GM21526 (cell line): ENCODE results near the gene ACTN1.
A peak's percentile ranks its signal among the peaks of the same experiment; 100 is the strongest.

Experiments
- ATAC-seq: cut with Tn5 transposase; IDR thresholded peaks from one replicate; pipeline ENCODE4 v1.9.1; 2021; ENCODE audit warnings: moderate library complexity; ENCODE audit not compliant: unreplicated experiment, low FRiP score

ACTN1 gene

DNA sequence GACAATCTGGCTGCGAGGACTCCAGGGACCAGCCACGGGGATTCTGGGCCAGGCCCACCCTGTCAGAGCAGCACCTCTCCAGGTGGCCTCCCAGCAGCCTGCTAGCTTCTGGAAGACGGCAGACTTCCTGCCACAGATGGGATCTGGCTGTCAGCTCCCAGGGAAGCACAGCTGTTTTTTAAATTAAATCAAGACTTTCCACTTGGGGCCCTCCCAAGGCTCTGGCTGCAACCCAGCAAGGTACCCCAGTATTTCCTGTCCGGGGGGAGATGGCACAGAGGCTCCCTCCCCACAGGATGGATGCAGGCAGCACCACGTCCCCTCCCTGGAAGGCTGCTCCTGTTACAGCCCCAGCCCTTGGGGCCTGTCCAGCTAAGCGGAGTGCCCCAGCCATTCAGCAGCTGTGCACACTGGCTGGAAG lies 56.9 kb downstream of the ACTN1 start:
- no peak for ATAC-seq

DNA sequence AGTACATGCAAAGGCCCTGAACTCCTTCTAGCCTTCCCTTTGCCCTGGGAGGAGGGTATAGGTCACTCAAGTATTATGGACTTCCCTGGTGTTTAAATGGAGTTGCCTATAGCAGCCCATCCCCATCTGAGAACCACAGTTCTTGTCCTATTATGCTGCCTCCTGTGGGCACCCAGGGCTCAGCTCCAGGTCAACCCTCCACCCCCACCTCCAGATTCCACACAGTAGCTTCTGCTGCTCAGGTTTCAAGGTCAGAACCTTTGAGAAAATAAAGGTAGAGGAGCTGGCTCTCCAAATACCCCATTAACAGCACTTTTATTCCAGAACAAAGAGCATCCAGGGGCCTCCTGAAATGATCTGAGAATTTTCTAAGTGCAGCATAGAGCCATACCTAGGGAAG lies 57.4 kb downstream of the ACTN1 start:
- ATAC-seq: no peak

DNA sequence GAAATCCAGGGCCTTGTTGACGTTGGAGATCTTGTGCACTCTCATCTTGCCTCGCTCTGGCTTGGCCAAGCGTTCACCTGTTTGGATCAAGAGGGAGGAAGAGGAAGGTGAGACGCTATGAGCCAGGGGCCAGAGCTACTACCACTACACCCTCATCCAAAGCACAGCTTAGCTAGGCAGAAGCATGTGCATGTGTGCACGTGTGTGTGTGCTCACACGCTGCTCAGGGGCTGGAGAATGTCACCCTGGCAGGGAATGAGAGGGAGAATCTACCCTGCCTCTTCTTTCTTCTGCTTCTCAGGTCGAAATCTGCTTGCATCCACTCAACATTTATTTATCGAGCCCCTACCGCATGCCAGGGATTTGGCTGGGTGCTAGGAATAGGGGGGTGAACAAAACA lies 58.1 kb downstream of the ACTN1 start:
- no peak for ATAC-seq

DNA sequence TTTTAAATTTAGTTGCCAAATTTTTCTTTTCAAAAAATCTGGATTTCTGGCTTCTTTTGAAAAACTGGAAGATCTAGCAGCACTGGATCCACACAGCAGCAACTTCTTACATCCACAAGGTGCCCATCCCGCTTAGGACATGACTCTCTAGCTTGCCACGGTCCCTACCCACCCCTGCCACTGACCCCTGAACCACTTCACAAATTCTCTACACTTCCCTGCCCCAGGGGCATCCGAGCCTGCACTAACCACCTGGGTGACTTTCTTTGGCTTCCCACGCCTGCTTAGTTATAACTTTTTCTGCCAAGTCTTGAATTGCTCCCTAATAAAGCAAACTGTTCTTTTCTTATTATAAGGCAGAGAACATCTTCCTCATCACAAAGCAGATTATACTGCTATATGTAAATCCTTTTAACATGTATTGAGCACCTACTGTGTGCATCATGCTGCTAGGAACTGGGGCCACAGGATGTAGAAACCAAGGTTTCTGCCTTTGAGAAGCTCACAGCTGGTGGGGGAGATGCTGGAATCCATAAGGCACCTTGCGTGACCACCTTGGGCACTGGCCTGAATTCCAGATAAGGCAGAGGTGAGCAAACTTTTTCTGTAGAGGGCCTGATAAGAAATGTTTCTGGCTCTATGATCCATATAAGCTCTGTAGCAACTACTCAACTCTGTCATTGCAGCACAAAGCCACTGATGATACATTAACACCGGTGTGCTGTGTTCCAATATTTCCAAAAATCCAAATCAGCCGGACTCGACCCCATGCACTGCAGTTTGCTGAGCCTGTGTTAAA lies 59.8 kb downstream of the ACTN1 start:
- ATAC-seq: no peak

DNA sequence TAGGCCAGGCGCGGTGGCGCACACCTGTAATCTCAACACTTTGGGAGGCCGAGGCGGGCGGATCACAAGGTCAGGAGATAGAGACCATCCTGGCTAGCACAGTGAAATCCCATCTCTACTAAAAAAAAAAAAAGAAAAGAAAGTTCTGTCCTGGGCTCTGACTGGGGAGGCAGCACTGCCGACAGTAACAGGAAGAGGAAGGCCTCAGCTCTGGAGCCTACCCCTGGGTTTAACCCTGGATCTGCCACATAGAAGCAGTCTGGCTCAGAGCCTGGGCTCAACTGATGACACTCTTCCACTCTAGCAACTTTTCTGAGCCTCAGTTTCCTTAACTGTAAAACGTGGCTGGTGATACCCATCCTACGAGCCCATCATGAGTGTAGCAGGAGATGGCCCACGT lies 60.5 kb downstream of the ACTN1 start:
- no peak for ATAC-seq

DNA sequence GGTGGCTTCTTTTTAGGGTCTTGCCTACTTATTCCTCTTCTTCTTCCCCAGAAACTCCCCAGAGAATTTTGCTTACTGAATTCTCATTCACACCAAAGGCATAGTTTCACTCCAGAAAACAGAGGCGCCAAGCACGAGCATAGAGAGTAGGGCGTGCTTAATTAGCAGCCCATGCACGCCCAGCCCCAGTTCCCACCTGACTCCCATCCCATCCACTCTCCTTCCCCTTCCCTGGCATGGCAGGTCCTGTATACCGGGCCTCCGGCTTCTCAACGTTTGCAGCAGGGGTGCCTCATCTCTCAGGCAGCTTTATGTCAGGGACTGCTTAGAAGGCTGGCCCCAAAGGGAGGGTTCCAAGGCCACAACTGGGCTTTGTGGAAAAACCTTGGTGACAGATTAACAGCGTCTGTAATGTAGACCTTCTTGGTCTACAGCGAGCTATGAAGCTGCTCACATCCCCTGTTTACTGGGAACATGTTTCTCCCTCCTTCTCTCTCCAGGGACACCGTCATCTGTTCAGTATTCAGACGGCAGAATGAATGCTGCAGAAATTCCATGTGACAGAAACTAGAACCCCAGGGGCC lies 62.7 kb downstream of the ACTN1 start:
- ATAC-seq: no peak

DNA sequence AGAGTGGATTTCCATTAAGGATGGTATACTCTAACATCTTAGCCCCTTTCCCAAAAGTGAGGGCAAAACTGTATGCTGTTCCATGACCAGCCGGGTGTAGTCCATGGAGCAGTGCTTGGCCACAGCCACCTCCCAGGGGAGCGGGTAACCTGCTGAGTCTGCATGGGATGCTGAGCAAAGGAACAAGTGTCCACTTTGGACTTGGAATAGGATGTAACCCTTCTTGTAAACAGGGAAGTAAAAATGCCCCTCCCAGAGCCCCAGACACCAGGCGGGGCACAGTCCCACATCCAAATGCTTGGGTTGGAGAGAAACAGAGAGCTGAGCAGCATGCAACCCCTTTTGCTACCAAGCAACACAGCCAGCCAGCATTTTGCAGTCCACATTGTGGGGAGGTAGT lies 65.6 kb downstream of the ACTN1 start:
- ATAC-seq: no peak

DNA sequence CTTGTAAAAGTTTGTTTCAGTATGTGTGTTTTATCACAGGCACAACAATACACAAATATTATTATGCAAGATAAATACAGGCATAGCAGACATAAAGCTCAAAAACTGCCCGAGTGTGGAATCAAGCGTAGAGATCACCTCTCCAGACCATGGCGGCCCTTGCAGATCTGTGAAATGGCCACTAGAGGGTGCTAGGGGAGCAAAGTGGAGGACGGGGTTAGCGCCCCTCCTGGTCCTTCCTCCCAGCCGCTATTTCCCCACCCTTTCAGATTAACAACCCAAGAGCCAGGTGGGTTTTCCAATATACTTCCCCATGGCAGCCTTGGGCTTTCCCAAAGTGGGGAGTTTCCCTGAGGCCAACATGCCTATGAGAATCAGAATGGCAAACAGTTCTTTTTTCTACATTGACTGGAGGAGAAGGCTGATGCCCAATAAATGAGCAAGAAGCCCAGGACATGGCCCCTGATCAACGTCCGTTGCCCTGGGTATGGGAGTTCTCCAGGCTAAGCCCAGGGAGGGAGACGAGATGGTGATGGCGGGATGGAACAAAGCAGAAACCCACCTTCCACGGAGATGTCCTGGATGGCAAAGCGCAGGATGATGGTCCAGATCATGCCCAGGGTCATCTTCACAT lies 67.4 kb downstream of the ACTN1 start:
- peak; percentile 66 for ATAC-seq

DNA sequence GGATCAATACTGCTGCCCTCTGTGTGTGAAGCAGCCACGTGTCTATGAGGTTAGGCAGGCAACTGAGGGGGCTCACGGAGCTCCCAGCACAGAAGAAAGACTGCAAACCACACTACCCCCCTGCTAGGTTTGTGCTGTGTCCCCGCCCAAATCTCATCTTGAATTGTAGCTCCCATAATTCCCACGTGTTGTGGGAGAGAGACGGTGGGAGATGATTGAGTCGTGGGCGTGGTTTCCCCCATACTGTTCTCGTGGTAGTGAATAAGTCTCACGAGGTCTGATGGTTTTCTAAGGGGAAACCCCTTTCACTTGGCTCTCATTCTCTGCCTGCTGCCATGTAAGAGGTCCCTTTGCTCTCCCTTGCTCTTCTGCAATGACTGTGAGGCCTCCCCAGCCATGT lies 68.6 kb downstream of the ACTN1 start:
- no peak for ATAC-seq

DNA sequence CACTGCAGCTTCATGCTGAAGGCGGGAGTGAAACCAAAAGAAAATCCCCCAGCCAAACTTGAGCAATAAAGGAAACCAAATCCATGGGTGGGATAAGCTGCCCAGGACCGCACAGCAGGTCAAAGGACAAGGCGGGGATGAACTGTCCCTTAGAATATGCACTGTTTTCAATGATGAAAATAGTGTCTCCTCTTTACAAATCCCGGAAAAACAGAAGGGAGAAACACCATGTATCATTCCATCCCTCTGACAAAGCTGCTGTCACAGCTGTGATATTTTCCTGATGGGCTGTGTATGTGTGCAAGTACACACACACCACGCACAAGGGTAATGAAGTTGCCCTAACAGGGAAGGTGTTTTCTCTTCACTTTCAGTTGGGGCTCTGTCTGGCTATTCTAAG lies 70.3 kb downstream of the ACTN1 start:
- ATAC-seq: no peak

DNA sequence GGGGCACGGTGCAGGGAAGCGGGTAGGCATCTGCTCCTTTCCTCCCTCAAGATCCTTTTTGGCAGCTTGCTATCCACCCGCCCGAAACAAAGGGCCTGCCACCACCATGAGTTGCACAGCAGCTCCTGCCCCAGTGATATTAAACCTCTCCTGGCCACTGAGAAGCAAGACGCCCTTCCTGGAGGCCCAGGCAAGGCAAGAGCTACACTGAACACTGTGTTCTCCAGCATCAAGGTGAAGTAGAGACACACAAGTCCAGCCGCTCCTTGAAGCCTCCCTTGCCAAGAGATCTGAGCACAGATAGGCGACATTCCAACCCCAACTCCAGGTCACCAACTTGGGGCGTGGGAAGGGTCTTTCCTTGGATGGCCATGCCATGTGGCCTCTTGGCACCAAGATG lies 70.9 kb downstream of the ACTN1 start:
- ATAC-seq: no peak

DNA sequence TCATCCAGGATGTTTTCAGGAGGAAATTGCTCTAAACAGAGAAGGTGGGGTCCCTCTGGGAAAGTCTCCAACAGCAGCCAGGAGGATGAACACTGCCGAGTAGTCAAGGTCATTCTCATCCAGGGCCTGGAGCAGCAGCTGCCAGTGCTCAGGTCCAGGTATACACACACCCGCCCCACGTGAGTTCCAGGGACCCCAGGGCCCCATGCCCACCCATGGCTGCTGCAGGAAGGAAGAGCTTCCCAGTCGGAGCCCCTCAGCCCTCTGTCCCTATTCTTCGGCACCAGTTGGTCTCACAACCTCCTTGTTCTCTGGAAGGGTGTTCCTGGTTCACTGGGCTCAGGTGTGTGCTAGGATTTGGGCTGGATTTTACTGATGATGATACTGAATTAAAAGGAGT lies 72.7 kb downstream of the ACTN1 start:
- no peak for ATAC-seq

DNA sequence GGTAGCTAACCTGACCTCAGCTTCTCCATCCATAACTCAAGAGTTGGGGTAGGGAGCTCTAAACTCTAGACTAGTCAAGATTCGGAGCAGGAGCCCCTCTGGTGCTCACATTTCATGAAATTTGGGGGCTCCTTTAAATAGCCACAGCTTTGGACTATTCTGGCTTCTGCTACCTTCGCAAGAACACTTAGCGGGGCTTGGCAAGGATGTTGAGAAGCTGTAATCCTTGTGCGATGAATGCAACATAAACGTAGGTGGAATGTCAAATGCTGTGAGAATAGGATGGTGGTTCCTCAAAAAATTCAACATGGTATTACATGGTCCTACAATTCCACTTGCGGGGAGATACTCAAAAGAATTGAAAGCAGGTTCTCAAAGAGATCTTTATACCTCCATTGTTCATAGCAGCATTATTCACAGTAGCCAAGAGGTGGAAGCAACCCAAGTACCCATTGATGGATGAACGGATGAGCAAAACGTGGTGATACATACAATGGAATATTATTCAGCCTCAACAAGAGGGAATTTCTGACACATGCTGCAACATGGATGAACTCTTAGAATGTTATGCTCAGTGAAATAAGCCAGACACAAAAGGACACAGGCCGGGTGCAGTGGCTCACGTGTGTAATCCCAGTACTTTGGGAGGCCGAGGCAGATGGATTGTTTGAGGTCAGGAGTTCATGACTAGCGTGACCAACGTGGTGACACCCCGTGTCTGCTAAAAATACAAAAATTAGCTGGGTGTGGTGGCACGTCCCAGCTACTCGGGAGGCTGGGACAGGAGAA lies 73.8 kb downstream of the ACTN1 start:
- ATAC-seq: no peak

DNA sequence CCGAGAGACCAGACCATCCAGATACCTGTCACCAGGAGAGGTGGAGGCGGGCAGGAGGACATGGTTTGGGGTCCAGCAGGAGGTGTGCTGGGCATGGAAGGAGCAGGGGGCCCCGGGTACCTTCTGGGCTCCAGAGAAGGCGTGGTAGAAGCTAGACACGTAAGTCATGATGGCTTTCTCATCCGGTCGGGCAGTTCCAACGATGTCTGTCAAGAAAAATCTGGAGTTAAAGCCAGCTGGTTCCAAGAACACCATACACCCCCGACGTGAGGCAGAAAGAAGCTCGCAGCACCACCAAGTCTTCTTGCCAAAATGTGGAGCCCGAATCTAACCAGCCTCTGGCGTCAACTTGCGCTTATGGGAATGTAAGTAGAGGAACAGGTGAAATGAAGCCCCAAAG lies 76.7 kb downstream of the ACTN1 start:
- ATAC-seq: no peak

DNA sequence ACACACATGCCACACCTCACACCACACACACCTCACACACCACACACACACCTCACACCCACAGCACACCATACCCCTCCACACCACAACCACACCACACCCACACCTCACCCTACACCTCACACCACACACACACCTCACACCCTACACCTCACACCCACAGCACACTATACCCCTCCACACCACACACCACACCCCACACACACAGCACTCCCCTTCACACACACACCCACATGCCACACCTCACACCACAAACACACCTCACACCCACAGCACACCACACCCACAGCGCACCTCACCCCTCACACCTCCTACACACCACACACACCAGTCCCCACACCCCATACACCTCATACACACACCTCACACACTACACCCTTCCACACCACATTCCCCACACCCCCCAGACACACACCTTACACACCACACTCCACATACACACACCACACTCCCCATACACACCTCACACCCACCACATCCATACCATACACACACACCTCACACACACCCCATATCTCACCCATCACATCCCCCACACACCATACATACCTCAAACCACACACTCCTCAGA lies 80.0 kb downstream of the ACTN1 start:
- ATAC-seq: no peak

DNA sequence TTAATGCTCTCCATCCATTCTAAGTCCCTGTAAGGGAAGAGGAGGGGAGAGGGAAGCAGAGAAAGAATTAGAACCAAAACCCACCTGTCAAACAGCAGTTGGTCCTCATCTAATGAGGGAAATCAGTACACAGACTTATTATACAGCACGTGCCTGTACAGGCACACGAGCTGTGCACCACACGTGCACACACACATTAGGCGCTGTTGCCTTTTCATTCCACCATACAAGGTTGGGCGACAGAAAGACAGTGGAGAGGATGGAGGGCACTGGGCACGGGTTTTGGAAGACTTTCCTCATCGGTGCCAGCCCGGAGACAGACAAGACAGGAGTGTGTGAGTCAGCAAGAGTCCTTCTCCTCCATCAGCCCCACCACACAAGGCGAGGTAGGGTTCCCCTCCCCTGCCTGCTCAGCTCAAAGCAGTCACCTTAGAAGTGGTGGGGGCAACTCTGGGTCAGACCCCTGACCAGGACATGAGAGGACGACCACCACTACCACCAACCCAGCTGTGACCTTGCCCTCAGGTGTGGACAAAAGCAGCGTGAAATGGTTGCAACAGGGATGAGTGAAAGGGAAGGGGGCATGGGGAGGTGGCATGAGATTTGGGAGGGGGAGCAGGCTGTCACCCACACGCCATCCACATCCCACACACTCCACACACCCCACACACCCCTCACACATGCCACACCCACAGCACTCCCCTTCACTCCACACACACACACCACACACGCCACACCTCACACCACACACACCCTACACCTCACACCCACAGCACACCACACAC lies 80.7 kb downstream of the ACTN1 start:
- ATAC-seq: no peak

DNA sequence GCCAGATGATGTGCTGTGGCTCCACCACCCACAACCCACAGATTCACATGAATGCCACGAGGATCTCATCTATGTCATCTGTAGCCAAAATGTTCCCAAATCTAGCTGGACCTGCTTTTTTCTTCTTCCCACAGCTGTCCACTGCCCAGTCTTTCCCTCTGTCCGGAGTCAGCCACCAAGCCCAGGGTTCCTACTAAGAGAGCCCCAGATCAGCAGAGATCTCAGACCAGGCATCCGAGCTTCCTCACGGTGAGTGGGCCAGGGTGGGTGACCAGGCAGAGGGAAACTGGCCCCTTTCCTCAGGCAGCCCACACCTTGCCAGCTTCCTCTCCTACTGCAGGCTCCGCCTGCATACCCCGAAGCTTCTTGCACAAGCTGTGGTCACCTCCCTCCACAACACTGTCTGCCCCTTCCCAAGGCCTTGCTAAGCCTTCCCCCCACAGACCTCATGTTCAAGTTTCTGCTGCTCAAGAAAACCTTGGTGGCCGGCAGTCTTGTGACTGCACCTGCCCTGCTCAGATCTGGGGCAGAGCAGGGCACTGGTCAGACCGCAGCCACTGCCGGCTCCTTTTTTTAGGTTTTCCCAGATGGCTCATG lies 81.4 kb downstream of the ACTN1 start:
- ATAC-seq: no peak

DNA sequence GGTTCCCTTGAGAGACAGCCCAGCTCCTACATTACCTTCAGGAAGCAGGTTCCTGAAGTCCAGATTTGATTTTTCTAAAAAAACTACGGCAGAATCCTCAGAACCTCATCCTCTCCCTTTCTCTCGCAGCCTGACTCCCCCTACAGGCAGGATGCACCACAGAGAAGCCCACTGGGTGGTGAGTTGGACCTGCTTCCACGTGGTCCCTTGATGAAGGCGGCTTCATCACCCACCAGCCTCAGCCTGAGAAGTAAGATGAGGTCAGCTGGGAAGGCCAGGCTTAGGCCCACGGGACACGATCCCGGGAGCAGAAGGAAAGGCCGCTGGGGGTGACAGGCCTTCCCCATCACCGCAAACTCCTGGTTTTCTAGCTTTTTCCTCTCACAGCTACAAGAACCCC lies 83.0 kb downstream of the ACTN1 start:
- no peak for ATAC-seq

DNA sequence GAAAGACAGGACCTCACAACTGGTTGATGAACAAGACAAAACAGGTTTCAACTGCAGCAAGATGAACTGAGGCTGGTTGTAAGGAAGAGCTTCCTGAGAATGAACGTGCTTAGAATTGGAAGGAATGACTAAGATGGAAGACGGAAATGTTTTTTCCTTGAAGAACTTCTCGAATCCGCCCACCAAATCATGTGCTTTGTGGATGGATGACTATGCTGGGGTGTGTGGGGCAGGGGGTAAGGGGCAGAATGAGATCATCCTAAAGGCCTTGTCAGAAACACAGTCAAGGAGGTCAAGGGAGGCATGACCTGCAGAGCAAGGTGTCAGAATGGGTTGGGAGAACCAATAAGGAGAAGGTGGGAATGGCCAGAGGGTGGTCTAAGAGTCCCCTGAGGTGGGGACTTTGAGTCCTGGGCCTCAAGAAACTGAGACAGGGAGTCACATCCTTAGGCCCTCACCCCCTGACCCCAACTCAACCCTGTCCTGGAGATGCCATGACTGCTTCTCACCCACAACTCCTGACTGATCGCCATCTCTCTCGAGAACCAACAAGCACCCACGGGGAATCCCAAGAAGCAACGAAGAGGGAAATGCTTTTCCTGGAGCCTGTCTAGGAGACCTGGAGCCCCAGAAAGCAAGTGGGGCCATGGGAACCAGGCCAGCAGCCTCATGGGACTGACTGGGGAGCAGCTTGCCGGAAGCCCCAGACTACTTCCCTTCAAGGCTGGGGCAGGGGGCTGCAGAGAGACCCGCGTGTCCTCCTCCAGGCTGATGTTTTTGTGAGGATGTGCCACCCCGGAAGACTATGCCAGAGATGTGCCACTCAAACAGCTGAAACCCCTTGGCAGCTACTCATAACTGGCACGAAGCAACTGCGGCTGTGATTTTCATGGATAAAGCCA lies 84.0 kb downstream of the ACTN1 start:
- no peak for ATAC-seq
